ENCODE measurements around the gene ANXA7. TPM values are rescaled to one million over a fixed set of nuclear protein-coding genes. Genes with fewer than 3 reads are reported as not detected.

Gene ANXA7
- total RNA-seq, 4 donors from 2014 or later = 12.3 to 110 (median 64.1) TPM

GRCh38 chr10:73439605-73440312, 25.9 kb upstream of the ANXA7 start:
- intact Hi-C loops (cut with DNase I; ENCODE audit: low total_unique reads) = no loop called here
- TF ChIP-seq POLR2A (IDR thresholded peaks at IDR 0.05) = no peak
- TF ChIP-seq POLR2AphosphoS5 (IDR thresholded peaks at IDR 0.05) = no peak
- no peak for TF ChIP-seq CTCF (IDR thresholded peaks at IDR 0.05)
- no peak for TF ChIP-seq EP300 (IDR thresholded peaks at IDR 0.05; ENCODE audit: low read depth)
- no peak for DNase-seq
- no peak overlapping the region for H3K27ac ChIP-seq
- no peaks in the 10 kb centered on the region for H3K4me1 ChIP-seq
- 78 to 100% methylated on average over 1 of the region's 1 CpG for WGBS, 2 donors (ENCODE audit: low coverage in 1 of 2)
- in situ Hi-C loops (cut with MboI; ENCODE audit: low pct_ligation_motif_present in 1 of 4, low pct_unique_long_range_greater_than_20kb in 1 of 4, low sequenced_read_pairs in 3 of 4) = no loop called here
- peaks cover 0 to 8% (median 3%) of the 10 kb centered on the region in 4 donors for H3K36me3 ChIP-seq
- H3K27me3 ChIP-seq = no peaks in the 10 kb centered on the region
- no peaks in the 10 kb centered on the region for H3K9me3 ChIP-seq
- H3K4me3 ChIP-seq = no peak overlapping the region

GRCh38 chr10:73439055-73439454, 25.2 kb upstream of the ANXA7 start:
- H3K4me1 ChIP-seq = no peaks in the 10 kb centered on the region
- H3K4me3 ChIP-seq = no peak overlapping the region
- H3K27me3 ChIP-seq = no peaks in the 10 kb centered on the region
- H3K36me3 ChIP-seq = peaks cover 0 to 8% (median 3%) of the 10 kb centered on the region in 4 donors
- H3K9me3 ChIP-seq = no peaks in the 10 kb centered on the region
- 100% methylated on average over 1 of the region's 1 CpG for WGBS, 2 donors (ENCODE audit: low coverage in 1 of 2)
- intact Hi-C loops (cut with DNase I; ENCODE audit: low total_unique reads) (no loop called here), in situ Hi-C loops (cut with MboI; ENCODE audit: low pct_ligation_motif_present in 1 of 4, low pct_unique_long_range_greater_than_20kb in 1 of 4, low sequenced_read_pairs in 3 of 4) (no loop called here)
- TF ChIP-seq POLR2AphosphoS5 (IDR thresholded peaks at IDR 0.05) (no peak), CTCF (IDR thresholded peaks at IDR 0.05) (no peak), POLR2A (IDR thresholded peaks at IDR 0.05) (no peak), EP300 (IDR thresholded peaks at IDR 0.05; ENCODE audit: low read depth) (no peak)
- no peak overlapping the region for H3K27ac ChIP-seq
- no peak for DNase-seq

- TF ChIP-seq POLR2AphosphoS5 (IDR thresholded peaks at IDR 0.05) (no peak), POLR2A (IDR thresholded peaks at IDR 0.05) (no peak), EP300 (IDR thresholded peaks at IDR 0.05; ENCODE audit: low read depth) (no peak), CTCF (IDR thresholded peaks at IDR 0.05) (no peak)
- no peaks in the 10 kb centered on the region for H3K27me3 ChIP-seq
- DNase-seq = no peak
- no peaks in the 10 kb centered on the region for H3K4me1 ChIP-seq
- no peaks in the 10 kb centered on the region for H3K9me3 ChIP-seq
- no peak within 1 kb of the TSS for H3K4me3 ChIP-seq
- H3K36me3 ChIP-seq = peaks cover 0 to 5% (median 0%) of the 10 kb centered on the region in 4 donors
- in situ Hi-C loops (cut with MboI; ENCODE audit: low pct_ligation_motif_present in 1 of 4, low pct_unique_long_range_greater_than_20kb in 1 of 4, low sequenced_read_pairs in 3 of 4) = no loop called here
- no peak within 1 kb of the TSS for H3K27ac ChIP-seq
- intact Hi-C loops (cut with DNase I; ENCODE audit: low total_unique reads) = no loop called here
These were observed 19.6 kb upstream of the ANXA7 start, which contains the start of gene MSS51 for GRCh38 chr10:73433538-73433867. Gene MSS51 (minus strand): TSS chr10:73433561. CDS start chr10:73428284, 5,277 bp downstream.

GRCh38 chr10:73432646-73433537, 19.0 kb upstream of the ANXA7 start:
- WGBS, 2 donors (ENCODE audit: low coverage in 1 of 2) = 75 to 78% methylated on average over 2 of the region's 2 CpGs
- Histone ChIP-seq H3K4me1 (no peaks in the 10 kb centered on the region), H3K4me3 (no peak overlapping the region), H3K9me3 (no peaks in the 10 kb centered on the region), H3K36me3 (peaks cover 0 to 2% (median 0%) of the 10 kb centered on the region in 4 donors), H3K27me3 (no peaks in the 10 kb centered on the region), H3K27ac (no peak overlapping the region)
- TF ChIP-seq CTCF (IDR thresholded peaks at IDR 0.05) (no peak), POLR2A (IDR thresholded peaks at IDR 0.05) (no peak), EP300 (IDR thresholded peaks at IDR 0.05; ENCODE audit: low read depth) (no peak), POLR2AphosphoS5 (IDR thresholded peaks at IDR 0.05) (no peak)
- intact Hi-C loops (cut with DNase I; ENCODE audit: low total_unique reads) (no loop called here), in situ Hi-C loops (cut with MboI; ENCODE audit: low pct_ligation_motif_present in 1 of 4, low pct_unique_long_range_greater_than_20kb in 1 of 4, low sequenced_read_pairs in 3 of 4) (no loop called here)
- DNase-seq = no peak
